OCI-LY7 (cell line): Measurements from ENCODE around the gene PAN2. TPM values are rescaled to one million over a fixed set of nuclear protein-coding genes. Genes with fewer than 3 reads are reported as not detected.
"Not testable (repeated sequence)": the region's sequence is repeated elsewhere in the genome, so short reads cannot be mapped to it uniquely, and the experiment has no call there.

ENCODE experiments used
- BruUV-seq: library from RNA; stranded (reverse); fragments of 400-500 nt; replicated peaks from 2 replicates; lab custom pipeline; 2021; lab: Mats Ljungman, UMichigan
- CTCF ChIA-PET: fragments of 300-600 bp; sonication (Branson Sonifier 250); formaldehyde crosslinking; loops from one replicate; lab custom pipeline; 2022; ENCODE audit warnings: antibody characterized with exemption; ENCODE audit not compliant: unreplicated experiment; lab: Charles Lee
- POLR2A ChIA-PET: fragments of 300-600 bp; sonication (Branson Sonifier 250); formaldehyde crosslinking; loops from one replicate; lab custom pipeline; 2022; ENCODE audit warnings: antibody characterized with exemption; lab: Charles Lee
- DNase-seq: peaks from one replicate; pipeline ENCODE4 v3.0.0-alpha.2; 2015; ENCODE audit warnings: low spot score
- H2AFZ ChIP-seq: fragments of 200-600 bp; sonication (generic), shearing (Covaris generic); 2 replicates; pipeline ENCODE4 v1.6.1; 2014; ENCODE audit warnings: mild to moderate bottlenecking, antibody characterized with exemption, low read length, moderate library complexity
- H3K27ac ChIP-seq: fragments of 200-600 bp; sonication (generic); 2 replicates; pipeline ENCODE4 v1.5.1; 2014; ENCODE audit warnings: mixed run types, low read depth, mild to moderate bottlenecking, moderate library complexity, low read length, inconsistent platforms; ENCODE audit not compliant: poor library complexity, severe bottlenecking
- H3K36me3 ChIP-seq: fragments of 200-600 bp; sonication (generic); 2 replicates; pipeline ENCODE4 v1.6.1; 2014; ENCODE audit warnings: mild to moderate bottlenecking, antibody characterized with exemption, low read length, moderate library complexity, mixed read lengths; ENCODE audit not compliant: insufficient read depth
- H3K4me1 ChIP-seq: fragments of 200-600 bp; sonication (generic); 2 replicates; pipeline ENCODE4 v1.5.1; 2014; ENCODE audit warnings: mild to moderate bottlenecking, low read length; ENCODE audit not compliant: insufficient read depth, poor library complexity, severe bottlenecking
- H3K4me2 ChIP-seq: fragments of 200-600 bp; sonication (generic); 2 replicates; pipeline ENCODE4 v1.6.1; 2014; ENCODE audit warnings: mild to moderate bottlenecking, low read length
- H3K4me3 ChIP-seq: fragments of 200-600 bp; sonication (generic); 2 replicates; pipeline ENCODE4 v1.5.1; 2014; ENCODE audit warnings: mild to moderate bottlenecking, low read depth, low read length; ENCODE audit not compliant: poor library complexity, severe bottlenecking
- H3K79me2 ChIP-seq: fragments of 200-600 bp; sonication (generic); 2 replicates; pipeline ENCODE4 v1.6.1; 2016; ENCODE audit warnings: low read depth, mild to moderate bottlenecking, low read length, moderate library complexity, mixed read lengths; ENCODE audit not compliant: insufficient read depth
- H3K9me2 ChIP-seq: fragments of 200-600 bp; sonication (generic); 2 replicates; pipeline ENCODE4 v1.6.1; 2016; ENCODE audit warnings: mild to moderate bottlenecking, low read length, mixed read lengths; ENCODE audit not compliant: insufficient read depth
- H3K9me3 ChIP-seq: fragments of 200-600 bp; sonication (generic); 2 replicates; pipeline ENCODE4 v1.6.1; 2014; ENCODE audit warnings: mild to moderate bottlenecking, mixed run types, low read length, mixed read lengths
- H4K20me1 ChIP-seq: fragments of 200-600 bp; sonication (generic); 2 replicates; pipeline ENCODE4 v1.6.1; 2014; ENCODE audit warnings: mild to moderate bottlenecking, antibody characterized with exemption, low read length, moderate library complexity, mixed read lengths; ENCODE audit not compliant: insufficient read depth
- CTCF ChIP-seq: fragments of 200-600 bp; sonication (generic); conservative IDR thresholded peaks from 2 replicates; pipeline ENCODE4 v1.5.1; 2014; ENCODE audit warnings: mild to moderate bottlenecking, antibody characterized with exemption, low read length, moderate library complexity, mixed read lengths
- EZH2phosphoT487 ChIP-seq: fragments of 200-600 bp; sonication (generic); IDR thresholded peaks from 2 replicates; pipeline ENCODE4 v1.6.1; 2018; ENCODE audit warnings: low read depth, borderline replicate concordance, mild to moderate bottlenecking, mixed run types, antibody characterized with exemption, low read length, moderate library complexity, mixed read lengths
- intact Hi-C: fragments of 100-400 bp; cut with micrococcal nuclease; formaldehyde crosslinking; loops from one replicate; pipeline ENCODE4 v1.10.0; 2022; ENCODE audit not compliant: unreplicated experiment
- total RNA-seq, 2 experiments: library from RNA; depleted of rRNA in 1 of 2; stranded (reverse); fragments of >200 nt in 1 of 2; shearing (Covaris generic) in 1 of 2; gene quantifications; 2 replicates each; pipeline ENCODE4 v1.2.3, GENCODE V29; 2014 to 2022

Gene PAN2
- total RNA-seq, 2 experiments from 2014 or later: 106 to 117 TPM

- POLR2A ChIA-PET: no interaction called here
- TF ChIP-seq CTCF: no peak
- TF ChIP-seq EZH2phosphoT487: no peak
- CTCF ChIA-PET: no interaction called here
- Histone ChIP-seq H2AFZ (no peak overlapping the region), H3K79me2 (no peaks in the 10 kb centered on the region), H3K36me3 (peaks cover 59% of the 10 kb centered on the region), H3K4me1 (no peaks in the 10 kb centered on the region), H3K27ac (no peak overlapping the region), H3K4me2 (no peak overlapping the region), H4K20me1 (no peaks in the 10 kb centered on the region), H3K9me2 (no peaks in the 10 kb centered on the region), H3K4me3 (no peak overlapping the region), H3K9me3 (no peaks in the 10 kb centered on the region)
- DNase-seq: no peak
- BruUV-seq: no TSS peak
- intact Hi-C loops: no loop called here
Measured at GRCh38 chr12:56324206-56324605, 9.6 kb downstream of the PAN2 start.

- peaks cover 59% of the 10 kb centered on the region for H3K36me3 ChIP-seq
- POLR2A ChIA-PET: interaction anchor here (0.6 to 0.7 kb wide), 3 partner anchors 39 to 163 kb away, joined by 3 to 4 read pairs (median 3); partner anchors contain the start of gene STAT2
- DNase-seq, H3K4me1 ChIP-seq, BruUV-seq, H3K4me2 ChIP-seq, H4K20me1 ChIP-seq, H3K27ac ChIP-seq, H3K4me3 ChIP-seq, H3K9me2 ChIP-seq, H3K79me2 ChIP-seq, intact Hi-C loops, CTCF ChIA-PET, H2AFZ ChIP-seq, H3K9me3 ChIP-seq: not testable (repeated sequence)
Measured at GRCh38 chr12:56321610-56322009, 12.2 kb downstream of the PAN2 start.

- H3K79me2 ChIP-seq: no peaks in the 10 kb centered on the region
- no peaks in the 10 kb centered on the region for H3K9me2 ChIP-seq
- TF ChIP-seq CTCF (no peak), EZH2phosphoT487 (no peak)
- peaks cover 7% of the 10 kb centered on the region for H3K4me1 ChIP-seq
- intact Hi-C loops: no loop called here
- no peak overlapping the region for H3K4me2 ChIP-seq
- ChIA-PET CTCF (no interaction called here), POLR2A (interaction anchor here (0.7 kb wide), 2 partner anchors 58 to 162 kb away, joined by 3 to 4 read pairs; no protein-coding TSS in a partner anchor)
- DNase-seq: no peak
- no peak overlapping the region for H3K4me3 ChIP-seq
- peaks cover 59% of the 10 kb centered on the region for H3K36me3 ChIP-seq
- no TSS peak for BruUV-seq
- no peaks in the 10 kb centered on the region for H4K20me1 ChIP-seq
- no peaks in the 10 kb centered on the region for H3K9me3 ChIP-seq
- no peak overlapping the region for H2AFZ ChIP-seq
- H3K27ac ChIP-seq: no peak overlapping the region
Measured at GRCh38 chr12:56321027-56321426, 12.8 kb downstream of the PAN2 start.
